Fibroblast of lung (primary cell): ENCODE results near the gene CDKN1B. TPM values are rescaled to one million over a fixed set of nuclear protein-coding genes. Genes with fewer than 3 reads are reported as not detected.

Experiments used
- DNase-seq, 2 donors: peaks; one replicate each; pipeline versions ENCODE4 v3.0.0 to v3.0.0-alpha.2; 2010; ENCODE audit warnings: low read depth in 2 of 2
- H2AFZ ChIP-seq: 2 replicates; pipeline ENCODE4 v1.5.1; 2012; ENCODE audit warnings: low read length, control low read depth, inconsistent platforms
- H3K27ac ChIP-seq: 2 replicates; pipeline ENCODE4 v1.5.1; 2011; ENCODE audit warnings: low read length, control low read depth; ENCODE audit not compliant: insufficient read depth
- H3K27me3 ChIP-seq: 2 replicates; pipeline ENCODE4 v1.5.1; 2011; ENCODE audit warnings: mild to moderate bottlenecking, low read length; ENCODE audit not compliant: control insufficient read depth, insufficient read depth
- H3K36me3 ChIP-seq: 2 replicates; pipeline ENCODE4 v1.5.1; 2011; ENCODE audit warnings: low read length; ENCODE audit not compliant: control insufficient read depth, insufficient read depth
- H3K4me1 ChIP-seq: 2 replicates; pipeline ENCODE4 v1.5.1; 2011; ENCODE audit warnings: low read length; ENCODE audit not compliant: control insufficient read depth, insufficient read depth; ENCODE audit errors: extremely low read depth
- H3K4me2 ChIP-seq: 2 replicates; pipeline ENCODE4 v1.5.1; 2011; ENCODE audit warnings: low read length, control low read depth; ENCODE audit not compliant: insufficient read depth; ENCODE audit errors: extremely low read depth
- H3K4me3 ChIP-seq, 4 experiments: fragments of 200-600 bp in 1 of 4; sonication (generic) in 1 of 4; replicated peaks in 1 of 4; 2 replicates each; pipeline ENCODE4 v1.5.1; 2011 to 2016; ENCODE audit warnings: low read length in 4 of 4, low read depth in 3 of 4, mild to moderate bottlenecking in 3 of 4, control low read depth in 2 of 4, inconsistent platforms in 1 of 4, mixed read lengths in 1 of 4; ENCODE audit not compliant: insufficient read depth in 1 of 4; ENCODE audit errors: control extremely low read depth in 1 of 4
- H3K79me2 ChIP-seq: 2 replicates; pipeline ENCODE4 v1.5.1; 2012; ENCODE audit warnings: mild to moderate bottlenecking, low read length, inconsistent platforms; ENCODE audit not compliant: control insufficient read depth, insufficient read depth
- H3K9ac ChIP-seq: 2 replicates; pipeline ENCODE4 v1.5.1; 2011; ENCODE audit warnings: mild to moderate bottlenecking, low read length, control low read depth; ENCODE audit not compliant: insufficient read depth
- H3K9me3 ChIP-seq: 2 replicates; pipeline ENCODE4 v1.5.1; 2012; ENCODE audit warnings: low read depth, low read length; ENCODE audit not compliant: control insufficient read depth, insufficient read depth
- H4K20me1 ChIP-seq: 2 replicates; pipeline ENCODE4 v1.5.1; 2011; ENCODE audit warnings: low read length; ENCODE audit not compliant: control insufficient read depth, insufficient read depth; ENCODE audit errors: extremely low read depth
- CTCF ChIP-seq, 2 donors: IDR thresholded peaks in 1 of 2; conservative IDR thresholded peaks in 1 of 2; 1 replicate in 1 of 2; 2 replicates in 1 of 2; pipeline ENCODE4 v1.5.1; 2011 to 2012; ENCODE audit warnings: low read length in 2 of 2, control low read depth in 1 of 2, inconsistent platforms in 1 of 2, low read depth in 1 of 2, mild to moderate bottlenecking in 1 of 2
- EZH2 ChIP-seq: IDR thresholded peaks from 2 replicates; pipeline ENCODE4 v1.5.1; 2012; ENCODE audit warnings: low read length, control low read depth, mild to moderate bottlenecking; ENCODE audit errors: missing control alignments
- polyA plus RNA-seq, 2 donors: library from polyadenylated mRNA; depleted of rRNA in 1 of 2; stranded (reverse) in 1 of 2; unstranded in 1 of 2; fragments of >200 nt; gene quantifications; 2 replicates each; pipeline ENCODE4 v1.2.1, GENCODE V29; 2011 to 2012; ENCODE audit warnings: missing spikeins in 1 of 2
- total RNA-seq: library from RNA; depleted of rRNA; stranded (reverse); fragments of >200 nt; gene quantifications from 2 replicates; pipeline ENCODE4 v1.2.1, GENCODE V29; 2014

Gene CDKN1B
- total and polyA plus RNA-seq, 2 donors (not counting 1 experiment from before 2014, with no cell fraction given): 21.4 to 50.9 TPM

- DNase-seq: no peak
- no peak overlapping the region for H3K4me2 ChIP-seq
- H3K4me3 ChIP-seq: no peak overlapping the region
- no peaks in the 10 kb centered on the region for H3K9me3 ChIP-seq
- H3K27ac ChIP-seq: no peak overlapping the region
- H3K36me3 ChIP-seq: no peaks in the 10 kb centered on the region
- no peaks in the 10 kb centered on the region for H3K79me2 ChIP-seq
- H2AFZ ChIP-seq: no peak overlapping the region
- H3K4me1 ChIP-seq: peaks cover 2% of the 10 kb centered on the region
- no peak overlapping the region for H3K9ac ChIP-seq
- no peaks in the 10 kb centered on the region for H4K20me1 ChIP-seq
- TF ChIP-seq EZH2: no peak
- TF ChIP-seq CTCF (conservative IDR thresholded peaks at IDR 0.05 in 1 of 2, IDR thresholded peaks at IDR 0.05 in 1 of 2; ENCODE audit: low read depth in 1 of 2, low read length in 2 of 2): no peak
- no peaks in the 10 kb centered on the region for H3K27me3 ChIP-seq
Observed at GRCh38 chr12:12699345-12699744, 17.8 kb upstream of the CDKN1B start.

GRCh38 chr12:12700254-12700653 lies 16.9 kb upstream of the CDKN1B start:
- Histone ChIP-seq H4K20me1 (no peaks in the 10 kb centered on the region), H3K79me2 (no peaks in the 10 kb centered on the region), H3K4me2 (no peak overlapping the region), H3K27ac (no peak overlapping the region), H3K36me3 (no peaks in the 10 kb centered on the region), H3K4me3 (no peak overlapping the region), H3K4me1 (peaks cover 2% of the 10 kb centered on the region), H3K9ac (no peak overlapping the region), H3K27me3 (no peaks in the 10 kb centered on the region), H3K9me3 (no peaks in the 10 kb centered on the region), H2AFZ (no peak overlapping the region)
- no peak for DNase-seq
- TF ChIP-seq EZH2 (no peak), CTCF (conservative IDR thresholded peaks at IDR 0.05 in 1 of 2, IDR thresholded peaks at IDR 0.05 in 1 of 2; ENCODE audit: low read depth in 1 of 2, low read length in 2 of 2) (no peak)

GRCh38 chr12:12701457-12701856 lies 15.7 kb upstream of the CDKN1B start:
- Histone ChIP-seq H3K4me1 (peaks cover 2% of the 10 kb centered on the region), H4K20me1 (no peaks in the 10 kb centered on the region), H3K27ac (no peak overlapping the region), H3K79me2 (no peaks in the 10 kb centered on the region), H3K36me3 (no peaks in the 10 kb centered on the region), H3K4me3 (no peak overlapping the region), H3K9ac (no peak overlapping the region), H3K4me2 (no peak overlapping the region), H2AFZ (no peak overlapping the region), H3K9me3 (no peaks in the 10 kb centered on the region), H3K27me3 (no peaks in the 10 kb centered on the region)
- DNase-seq: no peak
- TF ChIP-seq EZH2 (no peak), CTCF (conservative IDR thresholded peaks at IDR 0.05 in 1 of 2, IDR thresholded peaks at IDR 0.05 in 1 of 2; ENCODE audit: low read depth in 1 of 2, low read length in 2 of 2) (no peak)
